Measurements from ENCODE around the gene SPEG. TPM values are rescaled to one million over a fixed set of nuclear protein-coding genes. Genes with fewer than 3 reads are reported as not detected.

Gene SPEG
- total and polyA plus RNA-seq, 2 of the 13 experiments (the other 11 are each of a cell fraction or from before 2014, with no cell fraction given) = 0.18 to 0.24 TPM

DNA sequence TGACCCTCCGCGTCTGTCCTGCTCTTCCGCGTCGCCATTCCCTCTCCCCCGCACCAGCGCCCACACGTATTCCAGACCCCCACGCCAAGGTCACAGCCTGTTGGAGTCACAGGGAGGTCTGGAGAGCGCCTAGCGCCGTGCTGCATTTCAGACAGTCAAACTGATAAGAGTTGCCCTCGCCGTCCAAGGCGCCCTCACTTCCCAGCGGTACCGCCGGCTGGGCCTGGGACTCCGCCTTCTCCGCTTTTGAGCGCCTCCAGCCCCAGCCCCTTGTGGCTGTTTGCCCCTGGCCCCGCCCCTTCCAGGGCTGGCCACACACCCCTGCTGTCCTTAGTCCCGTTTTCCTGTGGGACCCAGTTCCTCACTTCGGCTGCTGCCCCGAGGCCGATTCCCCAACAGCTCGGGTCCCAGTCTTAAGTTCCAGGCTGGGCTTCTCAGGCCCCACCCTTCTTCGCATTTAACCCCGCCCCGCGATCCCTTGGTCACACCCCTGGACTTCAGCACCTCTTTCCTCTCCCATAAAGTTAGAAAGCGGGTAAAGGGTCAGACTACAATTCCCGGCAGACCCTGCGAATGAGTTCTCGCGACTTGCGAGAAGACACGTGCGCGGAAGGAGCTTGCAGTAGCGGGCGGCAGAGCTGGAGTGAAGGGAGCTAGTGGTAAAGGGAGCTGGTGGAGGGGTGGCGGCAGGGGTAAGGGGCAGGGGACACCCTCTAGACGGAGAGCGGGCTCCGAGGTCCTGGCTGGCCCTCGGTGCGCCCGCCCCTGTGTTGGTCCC is 63.8 kb downstream of the SPEG start, which contains the start of gene GMPPA (continued):
- TF ChIP-seq, protein P1, sequence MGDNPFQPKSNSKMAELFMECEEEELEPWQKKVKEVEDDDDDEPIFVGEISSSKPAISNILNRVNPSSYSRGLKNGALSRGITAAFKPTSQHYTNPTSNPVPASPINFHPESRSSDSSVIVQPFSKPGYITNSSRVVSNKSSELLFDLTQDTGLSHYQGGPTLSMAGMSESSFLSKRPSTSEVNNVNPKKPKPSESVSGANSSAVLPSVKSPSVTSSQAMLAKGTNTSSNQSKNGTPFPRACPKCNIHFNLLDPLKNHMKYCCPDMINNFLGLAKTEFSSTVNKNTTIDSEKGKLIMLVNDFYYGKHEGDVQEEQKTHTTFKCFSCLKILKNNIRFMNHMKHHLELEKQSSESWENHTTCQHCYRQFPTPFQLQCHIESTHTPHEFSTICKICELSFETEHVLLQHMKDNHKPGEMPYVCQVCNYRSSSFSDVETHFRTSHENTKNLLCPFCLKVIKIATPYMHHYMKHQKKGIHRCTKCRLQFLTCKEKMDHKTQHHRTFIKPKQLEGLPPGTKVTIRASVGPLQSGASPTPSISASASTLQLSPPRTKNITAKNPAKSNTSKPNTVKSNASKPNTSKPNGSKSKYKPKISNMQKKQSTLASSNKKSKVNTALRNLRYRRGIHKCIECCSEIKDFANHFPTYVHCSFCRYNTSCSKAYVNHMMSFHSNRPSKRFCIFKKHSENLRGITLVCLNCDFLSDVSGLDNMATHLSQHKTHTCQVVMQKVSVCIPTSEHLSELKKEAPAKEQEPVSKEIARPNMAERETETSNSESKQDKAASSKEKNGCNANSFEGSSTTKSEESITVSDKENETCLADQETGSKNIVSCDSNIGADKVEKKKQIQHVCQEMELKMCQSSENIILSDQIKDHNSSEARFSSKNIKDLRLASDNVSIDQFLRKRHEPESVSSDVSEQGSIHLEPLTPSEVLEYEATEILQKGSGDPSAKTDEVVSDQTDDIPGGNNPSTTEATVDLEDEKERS (CRISPR knock-in tag; IDR thresholded peaks at IDR 0.05) = peak; percentile 88
- TF ChIP-seq ZNF570 (CRISPR knock-in tag; IDR thresholded peaks at IDR 0.05; ENCODE audit: borderline replicate concordance) = 0 out of 2 replicates have a peak, but pooled peaks have one; percentile 61
- no peak for TF ChIP-seq ATM (IDR thresholded peaks at IDR 0.05; ENCODE audit: borderline replicate concordance)
- peak; percentile 24; the same call in 1 of the 2 replicates for TF ChIP-seq KDM3A (CRISPR knock-in tag; IDR thresholded peaks at IDR 0.05; ENCODE audit: low read depth)
- TF ChIP-seq ZFP37 (CRISPR knock-in tag; IDR thresholded peaks at IDR 0.05; ENCODE audit: borderline replicate concordance) = 0 out of 2 replicates have a peak, but pooled peaks have one; percentile 86
- TF ChIP-seq, protein P2, sequence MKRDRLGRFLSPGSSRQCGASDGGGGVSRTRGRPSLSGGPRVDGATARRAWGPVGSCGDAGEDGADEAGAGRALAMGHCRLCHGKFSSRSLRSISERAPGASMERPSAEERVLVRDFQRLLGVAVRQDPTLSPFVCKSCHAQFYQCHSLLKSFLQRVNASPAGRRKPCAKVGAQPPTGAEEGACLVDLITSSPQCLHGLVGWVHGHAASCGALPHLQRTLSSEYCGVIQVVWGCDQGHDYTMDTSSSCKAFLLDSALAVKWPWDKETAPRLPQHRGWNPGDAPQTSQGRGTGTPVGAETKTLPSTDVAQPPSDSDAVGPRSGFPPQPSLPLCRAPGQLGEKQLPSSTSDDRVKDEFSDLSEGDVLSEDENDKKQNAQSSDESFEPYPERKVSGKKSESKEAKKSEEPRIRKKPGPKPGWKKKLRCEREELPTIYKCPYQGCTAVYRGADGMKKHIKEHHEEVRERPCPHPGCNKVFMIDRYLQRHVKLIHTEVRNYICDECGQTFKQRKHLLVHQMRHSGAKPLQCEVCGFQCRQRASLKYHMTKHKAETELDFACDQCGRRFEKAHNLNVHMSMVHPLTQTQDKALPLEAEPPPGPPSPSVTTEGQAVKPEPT (CRISPR knock-in tag; IDR thresholded peaks at IDR 0.05; ENCODE audit: low read depth) = 0 out of 2 replicates have a peak, but pooled peaks have one; percentile 23
- peak; percentile 89; the same call in 1 of the 2 replicates for TF ChIP-seq ZNF589 (CRISPR knock-in tag; conservative IDR thresholded peaks at IDR 0.05)
- TF ChIP-seq GTF3A (CRISPR knock-in tag; conservative IDR thresholded peaks at IDR 0.05) = no peak
- TF ChIP-seq TCF7 (IDR thresholded peaks at IDR 0.05; ENCODE audit: low read depth) = no peak
- TF ChIP-seq NFE2 (CRISPR knock-in tag; IDR thresholded peaks at IDR 0.05) = 0 out of 2 replicates have a peak, but pooled peaks have one; percentile 24
- no peak; the same call in 1 of the 2 replicates for TF ChIP-seq KLF15 (CRISPR knock-in tag; IDR thresholded peaks at IDR 0.05; ENCODE audit: borderline replicate concordance)
- TF ChIP-seq ETV5 (CRISPR knock-in tag; IDR thresholded peaks at IDR 0.05; ENCODE audit: borderline replicate concordance) = 0 out of 2 replicates have a peak, but pooled peaks have one; percentile 9
- peak; percentile 36 for TF ChIP-seq HOXD1 (CRISPR knock-in tag; IDR thresholded peaks at IDR 0.05)
- no peak for TF ChIP-seq DPF2 (CRISPR knock-in tag; IDR thresholded peaks at IDR 0.05; ENCODE audit: borderline replicate concordance, low read depth)
- peak; percentile 94; the same call in 2 of the 3 replicates for TF ChIP-seq MXI1 (IDR thresholded peaks at IDR 0.05; ENCODE audit: borderline replicate concordance, low read depth, low read length)
- peak; percentile 77; the same call in 1 of the 2 replicates for TF ChIP-seq TIGD3 (CRISPR knock-in tag; IDR thresholded peaks at IDR 0.05; ENCODE audit: borderline replicate concordance)
- TF ChIP-seq ZBTB20 (CRISPR knock-in tag; IDR thresholded peaks at IDR 0.05; ENCODE audit: borderline replicate concordance, low read depth) = peak; percentile 73; the same call in 1 of the 2 replicates
- TF ChIP-seq ZNF180 (CRISPR knock-in tag; IDR thresholded peaks at IDR 0.05; ENCODE audit: borderline replicate concordance, low read depth) = peak; percentile 54; the same call in 1 of the 2 replicates
- TF ChIP-seq ZNF615 (CRISPR knock-in tag; IDR thresholded peaks at IDR 0.05; ENCODE audit: borderline replicate concordance) = no peak
